OCI-LY3 (cell line): ENCODE data around the gene STIM1.

Source experiments
- CTCF ChIP-seq: fragments of 200-600, 300-600 bp; sonication (generic); IDR thresholded peaks from 2 replicates; pipeline ENCODE4 v1.5.1; 2014; ENCODE audit warnings: antibody characterized with exemption, low read length, low read depth
- EZH2phosphoT487 ChIP-seq: fragments of 200-600 bp; shearing (Covaris generic); IDR thresholded peaks from 2 replicates; pipeline ENCODE4 v1.6.1; 2018; ENCODE audit warnings: antibody characterized with exemption, mixed run types, low read depth

DNA sequence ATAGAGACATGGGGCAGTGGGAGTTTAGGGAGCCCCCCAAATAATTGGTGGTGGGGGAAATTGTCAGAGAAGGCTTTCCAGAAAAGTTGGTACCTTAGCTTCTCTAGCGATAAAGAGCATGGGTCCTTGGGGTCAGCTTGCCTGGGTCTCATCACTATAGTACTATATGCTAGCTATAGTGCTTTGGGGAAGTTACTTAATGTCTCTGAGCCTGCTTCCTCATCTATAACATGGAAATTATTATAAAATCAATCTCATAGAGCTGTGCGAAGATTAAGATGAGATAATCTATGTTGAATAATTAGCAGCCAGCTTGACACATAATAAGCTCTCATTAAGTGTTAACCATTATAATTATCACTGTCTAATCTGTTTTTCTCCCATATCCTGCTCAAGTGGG is 41.2 kb downstream of the STIM1 start:
- no peak for TF ChIP-seq CTCF
- no peak for TF ChIP-seq EZH2phosphoT487
